Stimulated activated naive CD8-positive, alpha-beta T cell treated with anti-CD3 and anti-CD28 coated beads, Interleukin-15, Interleukin-2, amounts not matched to agents 100 ng/mL and 50 ng/mL, for 24 hours (primary cell): Measurements from ENCODE around the gene SERTAD3.
"Not testable (repeated sequence)": the region's sequence is repeated elsewhere in the genome, so short reads cannot be mapped to it uniquely, and the experiment has no call there.

Source experiments
- H3K27ac Mint-ChIP-seq: one replicate; pipeline ENCODE4 v1.8.0; 2021; ENCODE audit warnings: mild to moderate bottlenecking, mixed read lengths
- H3K27me3 Mint-ChIP-seq: one replicate; pipeline ENCODE4 v1.8.0; 2021; ENCODE audit warnings: mixed read lengths
- H3K36me3 Mint-ChIP-seq: one replicate; pipeline ENCODE4 v1.8.0; 2021; ENCODE audit warnings: low read depth, mixed read lengths
- H3K4me1 Mint-ChIP-seq: one replicate; pipeline ENCODE4 v1.8.0; 2021; ENCODE audit warnings: low read depth, mixed read lengths
- H3K4me3 Mint-ChIP-seq: one replicate; pipeline ENCODE4 v1.8.0; 2021; ENCODE audit warnings: mild to moderate bottlenecking, mixed read lengths
- H3K9me3 Mint-ChIP-seq: one replicate; pipeline ENCODE4 v1.8.0; 2021; ENCODE audit warnings: mixed read lengths

Gene SERTAD3

GRCh38 chr19:40445780-40446262, 1.7 kb upstream of the SERTAD3 start:
- peaks cover 8% of the 10 kb centered on the region for H3K36me3 Mint-ChIP-seq
- H3K27me3 Mint-ChIP-seq: no peaks in the 10 kb centered on the region
- H3K4me1 Mint-ChIP-seq: peaks cover 16% of the 10 kb centered on the region
- H3K4me3 Mint-ChIP-seq: peak overlapping the region; percentile 21
- H3K9me3 Mint-ChIP-seq: no peaks in the 10 kb centered on the region
- H3K27ac Mint-ChIP-seq: no peak overlapping the region

- Mint-ChIP-seq H3K27me3 (no peaks in the 10 kb centered on the region), H3K4me1 (peaks cover 16% of the 10 kb centered on the region), H3K9me3 (no peaks in the 10 kb centered on the region), H3K36me3 (peaks cover 6% of the 10 kb centered on the region), H3K4me3 (peak overlapping the region; percentile 98), H3K27ac (peak overlapping the region; percentile 79)
These were observed 734 bp upstream of the SERTAD3 start for GRCh38 chr19:40444825-40445312.

- Mint-ChIP-seq H3K9me3 (no peaks in the 10 kb centered on the region), H3K27me3 (no peaks in the 10 kb centered on the region), H3K27ac (peak overlapping the region; percentile 95)
These were observed 770 bp downstream of the SERTAD3 start for GRCh38 chr19:40443131-40443999.

DNA sequence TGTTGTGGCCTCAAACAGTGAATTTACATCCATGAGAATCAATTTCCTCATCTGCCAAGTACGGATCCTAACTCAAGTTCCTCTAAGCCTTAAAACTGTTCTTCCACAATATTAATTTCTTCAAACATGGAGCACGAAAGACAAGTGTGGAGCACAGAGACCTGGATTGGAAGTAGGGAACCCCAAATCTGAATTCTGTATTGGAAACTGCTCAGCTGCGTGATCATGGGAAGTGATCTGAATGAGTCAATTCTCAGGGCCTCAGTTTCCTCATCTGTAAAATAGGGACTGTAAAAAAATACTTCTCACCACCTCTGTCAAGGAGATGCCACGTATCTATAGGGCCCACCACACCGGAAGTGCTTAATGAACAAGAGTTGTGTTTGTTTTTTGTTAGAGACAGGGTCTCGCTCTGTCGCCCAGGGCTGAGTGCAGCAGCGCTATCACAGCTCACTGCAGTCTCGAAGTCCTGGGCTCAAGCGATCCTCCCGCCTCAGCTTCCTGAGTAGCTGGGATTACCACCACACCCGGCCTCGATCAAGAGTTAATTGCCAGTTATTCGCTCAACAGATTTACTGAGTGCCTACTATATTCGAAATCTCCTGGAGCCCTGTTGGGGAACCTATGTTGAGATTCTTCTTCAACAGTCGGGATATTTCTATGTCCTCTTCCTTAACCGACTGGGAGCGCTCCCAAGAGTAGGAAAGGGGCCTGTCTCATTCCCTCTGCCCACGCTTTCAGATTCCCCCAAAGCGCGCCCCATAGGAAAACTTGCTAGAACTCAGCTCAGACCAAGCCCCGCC, 1.6 kb downstream of the SERTAD3 start:
- no peaks in the 10 kb centered on the region for H3K9me3 Mint-ChIP-seq
- peaks cover 6% of the 10 kb centered on the region for H3K36me3 Mint-ChIP-seq
- H3K4me1 Mint-ChIP-seq: peaks cover 16% of the 10 kb centered on the region
- no peaks in the 10 kb centered on the region for H3K27me3 Mint-ChIP-seq
- H3K27ac Mint-ChIP-seq: peak overlapping the region; percentile 95
- peak overlapping the region; percentile 98 for H3K4me3 Mint-ChIP-seq

More at GRCh38 chr19:40443131-40443999, 770 bp downstream of the SERTAD3 start:
- peaks cover 16% of the 10 kb centered on the region for H3K4me1 Mint-ChIP-seq
- peak overlapping the region; percentile 98 for H3K4me3 Mint-ChIP-seq
- H3K36me3 Mint-ChIP-seq: peaks cover 6% of the 10 kb centered on the region

DNA sequence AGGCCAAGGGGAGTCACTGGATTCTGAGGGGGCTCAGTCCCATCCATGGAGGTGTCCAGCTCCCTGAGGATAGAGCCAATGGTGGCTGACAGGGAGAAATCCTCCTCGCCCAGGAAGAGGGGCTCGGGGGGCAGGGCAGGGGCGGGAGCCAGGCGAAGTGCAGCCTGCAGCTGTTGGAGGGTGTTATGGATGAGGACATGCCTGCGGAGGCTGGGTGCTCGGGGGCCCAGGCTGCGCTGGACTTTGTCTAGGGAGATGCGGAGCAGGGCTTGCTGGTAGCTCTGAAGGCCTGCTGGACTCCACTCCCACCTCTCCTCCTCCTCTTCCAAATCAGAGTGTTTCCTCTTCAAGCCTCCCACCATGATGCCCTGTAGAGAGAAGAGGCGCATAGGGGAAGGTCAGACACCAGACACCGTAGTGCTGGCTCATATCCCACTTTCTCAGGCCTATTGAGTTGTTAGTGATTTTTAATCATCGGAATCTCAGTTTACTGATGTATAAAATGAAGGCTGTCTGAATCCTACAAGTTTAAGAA, 2.3 kb downstream of the SERTAD3 start:
- Mint-ChIP-seq H3K27me3 (no peaks in the 10 kb centered on the region), H3K36me3 (peaks cover 6% of the 10 kb centered on the region), H3K4me1 (peaks cover 16% of the 10 kb centered on the region), H3K27ac (peak overlapping the region; percentile 95), H3K9me3 (no peaks in the 10 kb centered on the region), H3K4me3 (peak overlapping the region; percentile 98)

GRCh38 chr19:40438284-40438683, 5.9 kb downstream of the SERTAD3 start:
- Mint-ChIP-seq H3K27me3 (no peaks in the 10 kb centered on the region), H3K36me3 (peaks cover 6% of the 10 kb centered on the region), H3K4me3 (no peak overlapping the region), H3K9me3 (no peaks in the 10 kb centered on the region), H3K4me1 (peaks cover 20% of the 10 kb centered on the region), H3K27ac (no peak overlapping the region)

DNA sequence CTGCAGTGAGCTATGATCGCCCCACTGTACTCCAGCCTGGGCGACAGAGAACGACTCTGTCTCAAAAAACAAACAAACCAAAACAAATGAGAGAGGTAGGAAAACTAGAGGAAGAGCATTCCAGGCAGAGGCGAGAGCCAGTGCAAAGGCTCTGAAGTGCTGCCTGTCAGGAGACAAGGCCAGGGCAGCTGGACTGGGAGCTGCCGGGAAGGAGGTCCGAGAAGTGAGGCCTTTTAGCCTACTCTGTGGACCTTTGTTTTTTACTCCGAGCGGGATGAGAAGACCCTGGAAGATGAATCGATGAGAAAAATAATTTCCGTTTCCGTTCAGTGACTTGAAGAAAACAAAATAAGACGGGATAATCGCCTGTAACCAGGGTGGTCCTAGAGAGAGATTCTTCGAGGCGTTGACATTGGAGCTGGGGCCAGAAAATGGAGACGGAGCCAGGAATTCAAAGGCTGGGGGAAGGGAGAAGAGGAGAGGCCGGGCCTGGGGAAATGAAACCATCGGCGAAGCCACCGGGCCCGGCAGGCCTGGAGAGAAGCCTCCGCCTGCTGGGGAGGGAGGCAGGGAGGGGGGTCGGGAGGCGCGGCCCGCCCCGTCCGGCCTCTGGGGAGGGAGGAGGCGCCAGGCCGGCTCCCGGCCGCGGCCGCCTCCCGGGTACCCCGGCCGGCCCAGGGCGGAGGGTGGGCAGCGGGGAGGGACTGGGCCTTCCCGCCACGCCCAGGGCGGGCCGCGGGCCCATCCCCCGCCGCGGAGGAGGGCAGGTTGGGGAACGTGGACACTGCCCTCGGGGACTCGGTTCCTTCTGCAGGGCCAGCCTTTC, 10.5 kb downstream of the SERTAD3 start:
- Mint-ChIP-seq H3K4me3 (peak overlapping the region; percentile 87), H3K4me1 (peaks cover 13% of the 10 kb centered on the region), H3K36me3 (no peaks in the 10 kb centered on the region), H3K9me3 (no peaks in the 10 kb centered on the region), H3K27ac (peak overlapping the region; percentile 98), H3K27me3 (no peaks in the 10 kb centered on the region)

DNA sequence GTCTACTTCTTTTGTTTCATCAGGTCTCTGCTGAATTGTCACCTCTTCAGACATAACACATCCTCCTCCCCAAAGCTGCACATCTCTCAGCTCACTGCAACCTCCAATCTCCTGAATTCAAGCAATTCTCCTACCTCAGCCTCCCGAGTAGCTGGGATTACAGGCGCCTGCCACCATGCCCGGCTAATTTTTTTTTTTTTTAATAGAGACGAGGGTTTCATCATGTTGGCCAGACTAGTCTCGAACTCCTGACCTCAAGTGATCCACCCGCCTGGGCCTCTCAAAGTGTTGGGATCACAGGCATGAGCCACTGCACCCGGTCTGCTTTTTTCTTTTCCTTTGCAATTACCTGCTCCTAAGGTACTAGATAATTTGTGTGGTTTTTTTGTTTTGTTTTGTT, 11.4 kb downstream of the SERTAD3 start:
- Mint-ChIP-seq H3K4me1 (peaks cover 13% of the 10 kb centered on the region), H3K4me3 (peak overlapping the region; percentile 87), H3K27ac (peak overlapping the region; percentile 98)
- H3K9me3 Mint-ChIP-seq, H3K27me3 Mint-ChIP-seq, H3K36me3 Mint-ChIP-seq: not testable (repeated sequence)

DNA sequence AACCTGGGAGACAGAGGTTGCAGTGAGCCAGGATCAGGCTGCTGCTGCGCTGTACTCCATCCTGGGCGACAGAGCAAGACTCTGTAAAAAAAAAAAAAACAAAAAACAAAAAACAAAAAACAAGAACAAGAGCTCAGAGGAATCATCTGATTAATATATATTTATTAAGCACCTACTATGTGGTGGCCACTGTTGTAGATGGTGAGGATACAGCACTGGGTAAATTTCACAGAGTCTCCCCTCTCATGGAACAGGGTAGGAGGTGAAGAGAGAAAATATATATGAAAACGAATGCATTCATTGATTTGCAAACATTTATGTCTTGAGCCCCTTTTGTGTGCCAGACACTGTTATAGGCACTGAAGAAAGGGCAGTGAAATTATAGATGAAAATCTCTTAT, 12.4 kb downstream of the SERTAD3 start:
- Mint-ChIP-seq H3K27me3 (no peaks in the 10 kb centered on the region), H3K36me3 (no peaks in the 10 kb centered on the region), H3K4me1 (peaks cover 13% of the 10 kb centered on the region), H3K4me3 (no peak overlapping the region), H3K9me3 (no peaks in the 10 kb centered on the region), H3K27ac (no peak overlapping the region)

- not testable (repeated sequence) for H3K27me3 Mint-ChIP-seq, H3K27ac Mint-ChIP-seq, H3K4me3 Mint-ChIP-seq, H3K9me3 Mint-ChIP-seq, H3K36me3 Mint-ChIP-seq
- peaks cover 20% of the 10 kb centered on the region for H3K4me1 Mint-ChIP-seq
These were observed 13.9 kb downstream of the SERTAD3 start for GRCh38 chr19:40430242-40430641.

DNA sequence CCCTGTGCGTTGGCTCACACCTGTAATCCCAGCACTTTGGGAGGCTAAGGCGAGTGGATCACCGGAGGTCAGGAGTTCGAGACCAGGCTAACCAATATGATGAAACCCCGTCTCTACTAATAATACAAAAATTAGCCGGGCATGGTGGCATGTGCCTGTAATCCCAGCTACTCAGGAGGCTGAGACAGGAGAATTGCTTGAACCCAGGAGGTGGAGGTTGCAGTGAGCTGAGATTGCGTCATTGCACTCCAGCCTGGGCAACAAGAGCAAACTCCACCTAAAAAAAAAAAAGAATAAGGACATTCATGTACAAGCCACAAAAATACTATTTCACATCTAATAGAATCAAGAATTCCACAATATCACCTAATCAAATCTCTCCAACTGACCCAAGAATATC, 15.9 kb downstream of the SERTAD3 start:
- peaks cover 21% of the 10 kb centered on the region for H3K4me1 Mint-ChIP-seq
- not testable (repeated sequence) for H3K27me3 Mint-ChIP-seq, H3K4me3 Mint-ChIP-seq, H3K27ac Mint-ChIP-seq, H3K36me3 Mint-ChIP-seq, H3K9me3 Mint-ChIP-seq

DNA sequence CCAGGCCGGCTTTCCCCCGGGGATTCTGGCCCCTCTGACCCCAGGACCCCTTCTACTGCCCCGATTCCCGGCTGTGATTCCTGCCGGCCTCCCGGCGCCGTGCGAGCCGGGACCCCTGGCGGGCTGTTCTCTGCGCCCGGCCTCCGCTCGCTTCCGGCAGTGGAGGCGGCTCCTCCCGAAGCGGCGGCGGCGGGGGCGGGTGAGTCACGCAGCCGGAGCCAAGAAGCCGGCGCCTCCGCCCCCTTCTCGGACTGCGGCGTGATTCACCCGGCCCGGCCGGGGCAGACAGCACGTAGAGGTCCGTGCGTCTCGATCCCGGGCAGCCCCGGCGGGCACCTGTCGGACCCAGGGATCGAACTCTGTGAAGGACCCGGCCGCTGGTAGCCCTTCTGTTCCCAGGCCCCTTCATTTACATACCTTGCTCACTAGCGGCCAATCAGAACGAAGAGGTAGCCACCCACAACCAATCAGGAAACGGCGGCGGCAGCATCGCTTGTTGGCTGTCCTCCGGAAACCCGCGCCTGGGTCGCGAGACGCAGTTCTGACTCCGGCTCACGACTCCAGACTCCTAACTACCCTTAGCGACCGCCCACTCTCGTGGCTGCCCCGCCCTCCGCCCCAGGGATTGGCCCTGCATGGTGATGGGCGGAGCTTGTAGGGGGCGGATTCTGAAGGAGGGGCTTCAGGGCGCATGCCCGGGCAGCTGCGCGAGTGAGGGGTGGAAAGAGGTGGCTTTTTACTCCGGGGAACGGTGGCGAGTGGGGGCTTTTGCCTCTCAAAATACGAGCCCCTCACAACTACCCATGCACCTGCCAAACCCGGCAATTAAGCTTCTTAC, 18.5 kb downstream of the SERTAD3 start, which contains the start of gene SERTAD1:
SERTAD1 (minus strand) TSS at position 543 of the 838 bp plus-strand sequence. CDS start 2,446 bp downstream, outside the sequence.
- H3K27me3 Mint-ChIP-seq: no peaks in the 10 kb centered on the region
- H3K9me3 Mint-ChIP-seq: no peaks in the 10 kb centered on the region
- H3K36me3 Mint-ChIP-seq: peaks cover 11% of the 10 kb centered on the region
- peak within 1 kb of the TSS; percentile 95 for H3K4me3 Mint-ChIP-seq
- H3K27ac Mint-ChIP-seq: peak within 1 kb of the TSS; percentile 98
- peaks cover 33% of the 10 kb centered on the region for H3K4me1 Mint-ChIP-seq

DNA sequence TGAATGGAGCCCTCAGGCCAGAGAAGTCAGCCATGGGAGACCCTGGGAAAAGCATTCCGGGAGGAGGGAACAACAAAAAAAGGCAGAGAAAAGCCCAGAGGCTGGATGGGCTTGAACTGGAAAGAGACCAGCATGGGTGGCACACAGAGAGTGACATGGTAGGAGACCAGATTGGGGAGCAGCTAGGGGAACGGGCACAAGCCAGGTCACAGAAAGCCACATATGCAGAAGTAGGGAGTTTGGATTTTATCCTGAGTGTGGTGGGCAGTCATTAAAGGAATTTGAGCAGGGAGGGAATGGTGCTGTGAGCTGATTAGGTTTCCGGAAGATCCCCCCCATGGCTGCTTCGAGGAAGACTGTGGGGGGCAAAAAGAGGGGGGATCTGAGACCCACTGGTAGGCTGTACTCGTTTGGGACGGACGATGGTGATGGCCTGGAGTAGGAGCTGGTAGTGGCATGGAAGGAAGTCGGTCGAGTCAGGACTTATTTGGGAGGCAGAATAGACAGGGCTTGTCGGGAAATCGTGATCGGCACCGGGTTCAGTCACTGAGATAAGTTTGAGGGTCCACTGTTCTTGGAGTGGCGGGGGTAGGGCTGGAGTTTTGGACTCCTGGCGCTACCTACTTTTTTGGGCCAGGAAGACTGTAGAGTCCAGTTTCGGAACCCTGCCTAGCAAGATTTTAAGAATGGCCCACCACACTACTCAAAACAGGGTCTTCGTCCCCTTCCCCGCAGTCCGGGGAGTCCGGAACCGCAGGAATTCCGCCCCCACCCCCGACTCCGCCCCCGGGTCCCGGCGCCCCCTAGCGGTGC, 19.3 kb downstream of the SERTAD3 start:
- peaks cover 11% of the 10 kb centered on the region for H3K36me3 Mint-ChIP-seq
- no peaks in the 10 kb centered on the region for H3K27me3 Mint-ChIP-seq

More for the DNA sequence above, 19.3 kb downstream of the SERTAD3 start:
- Mint-ChIP-seq H3K4me1 (peaks cover 34% of the 10 kb centered on the region), H3K4me3 (peak overlapping the region; percentile 95), H3K9me3 (no peaks in the 10 kb centered on the region), H3K27ac (peak overlapping the region; percentile 98)
